K562 (cell line): ENCODE results near the gene SMAD3. TPM values are rescaled to one million over a fixed set of nuclear protein-coding genes. Genes with fewer than 3 reads are reported as not detected.

Source experiments
- AFF4 ChIP-seq: sonication (generic); formaldehyde crosslinking; IDR thresholded peaks from 2 replicates; pipeline ENCODE4 v1.8.0; 2023; ENCODE audit warnings: mild to moderate bottlenecking, missing genetic modification reagents
- ATF3 ChIP-seq, 2 experiments: fragments of 450-650 bp in 1 of 2; sonication (generic) in 1 of 2; formaldehyde crosslinking in 1 of 2; IDR thresholded peaks in 1 of 2; conservative IDR thresholded peaks in 1 of 2; 2 replicates each; pipeline versions ENCODE4 v1.6.1 to v1.8.1; 2016 to 2023; ENCODE audit warnings: mild to moderate bottlenecking in 2 of 2, moderate library complexity in 2 of 2, inconsistent platforms in 1 of 2, missing genetic modification reagents in 1 of 2
- DMBX1 ChIP-seq: fragments of 250-450 bp; sonication (Bioruptor Pico); IDR thresholded peaks from 2 replicates; pipeline ENCODE4 v1.8.0; 2022; ENCODE audit warnings: inconsistent platforms, mild to moderate bottlenecking, moderate library complexity, borderline replicate concordance
- DNMT1 ChIP-seq: fragments of 450-650 bp; IDR thresholded peaks from 2 replicates; pipeline ENCODE4 v1.6.1; 2016; ENCODE audit warnings: antibody characterized with exemption, mild to moderate bottlenecking
- HDAC2 ChIP-seq: fragments of 450-650 bp; IDR thresholded peaks from 2 replicates; pipeline ENCODE4 v1.6.1; 2016; ENCODE audit warnings: mild to moderate bottlenecking
- HDAC3 ChIP-seq: fragments of 450-650 bp; IDR thresholded peaks from 2 replicates; pipeline ENCODE4 v1.6.1; 2018; ENCODE audit warnings: borderline replicate concordance, mild to moderate bottlenecking, moderate library complexity; ENCODE audit not compliant: partially characterized antibody
- L3MBTL2 ChIP-seq: fragments of 450-650 bp; IDR thresholded peaks from 2 replicates; pipeline ENCODE4 v1.6.1; 2016; ENCODE audit warnings: mild to moderate bottlenecking, moderate library complexity
- POLR2G ChIP-seq: fragments of 200-400 bp; formaldehyde crosslinking; IDR thresholded peaks from 2 replicates; pipeline ENCODE4 v1.6.1; 2017; ENCODE audit warnings: low read depth, mild to moderate bottlenecking, antibody characterized with exemption, low read length, moderate library complexity
- SMC3 ChIP-seq: conservative IDR thresholded peaks from 2 replicates; pipeline ENCODE4 v1.6.1; 2011; ENCODE audit warnings: low read depth, low read length, improper control_type of control experiment; ENCODE audit not compliant: insufficient read depth
- TEAD2 ChIP-seq: fragments of 450-650 bp; IDR thresholded peaks from 2 replicates; pipeline ENCODE4 v1.6.1; 2016; ENCODE audit warnings: missing genetic modification characterization, control low read depth, missing compliant biosample characterization
- UBTF ChIP-seq, 2 experiments: IDR thresholded peaks; 2 replicates each; pipeline ENCODE4 v1.6.1; 2012; ENCODE audit warnings: improper control_type of control experiment in 2 of 2, low read depth in 2 of 2, low read length in 2 of 2, borderline replicate concordance in 1 of 2
- ZNF780A ChIP-seq: fragments of 250-450 bp; sonication (Bioruptor Pico); IDR thresholded peaks from 2 replicates; pipeline ENCODE4 v1.5.0; 2021; ENCODE audit warnings: mild to moderate bottlenecking
- polyA plus RNA-seq, 8 experiments: library from polyadenylated mRNA; depleted of rRNA in 4 of 8; stranded (reverse) in 5 of 8; unstranded in 3 of 8; fragments of >200 nt; fragmentation: Nextera tagmentation in 2 of 8; fragmentation: Illumina TruSeq in 1 of 8; extraction: Ambion mirVana in 2 of 8; extraction: Trizol in 1 of 8; gene quantifications; 2 replicates each; pipeline versions ENCODE4 v1.2.1 to v1.2.3, GENCODE V29; 2011 to 2014; ENCODE audit warnings: inconsistent platforms in 1 of 8, missing spikeins in 1 of 8
- total RNA-seq, 7 experiments: library from RNA; depleted of rRNA in 6 of 7; stranded (reverse); fragments of >200 nt in 6 of 7; fragmentation: Illumina TruSeq in 2 of 7; extraction: Trizol in 2 of 7; gene quantifications; 2 replicates each; pipeline versions ENCODE4 v1.2.1 to v1.2.3, GENCODE V29; 2011 to 2021; ENCODE audit warnings: low replicate concordance in 1 of 7
- TF ChIP-seq, protein P1 (sequence below): fragments of 150-350 bp; IDR thresholded peaks from 2 replicates; pipeline ENCODE4 v1.6.1; 2014; ENCODE audit warnings: low read depth, mild to moderate bottlenecking, low read length, borderline replicate concordance
- TF ChIP-seq, protein P2 (sequence below): fragments of 250-450 bp; sonication (Bioruptor Pico); IDR thresholded peaks from 2 replicates; pipeline ENCODE4 v1.9.0; 2021; ENCODE audit warnings: mild to moderate bottlenecking

SMAD3 gene
- total and polyA plus RNA-seq, 9 of the 15 experiments (the other 6 are each of a cell fraction or from before 2014, with no cell fraction given), result 4.3 to 39.2 (median 11.1) TPM

DNA sequence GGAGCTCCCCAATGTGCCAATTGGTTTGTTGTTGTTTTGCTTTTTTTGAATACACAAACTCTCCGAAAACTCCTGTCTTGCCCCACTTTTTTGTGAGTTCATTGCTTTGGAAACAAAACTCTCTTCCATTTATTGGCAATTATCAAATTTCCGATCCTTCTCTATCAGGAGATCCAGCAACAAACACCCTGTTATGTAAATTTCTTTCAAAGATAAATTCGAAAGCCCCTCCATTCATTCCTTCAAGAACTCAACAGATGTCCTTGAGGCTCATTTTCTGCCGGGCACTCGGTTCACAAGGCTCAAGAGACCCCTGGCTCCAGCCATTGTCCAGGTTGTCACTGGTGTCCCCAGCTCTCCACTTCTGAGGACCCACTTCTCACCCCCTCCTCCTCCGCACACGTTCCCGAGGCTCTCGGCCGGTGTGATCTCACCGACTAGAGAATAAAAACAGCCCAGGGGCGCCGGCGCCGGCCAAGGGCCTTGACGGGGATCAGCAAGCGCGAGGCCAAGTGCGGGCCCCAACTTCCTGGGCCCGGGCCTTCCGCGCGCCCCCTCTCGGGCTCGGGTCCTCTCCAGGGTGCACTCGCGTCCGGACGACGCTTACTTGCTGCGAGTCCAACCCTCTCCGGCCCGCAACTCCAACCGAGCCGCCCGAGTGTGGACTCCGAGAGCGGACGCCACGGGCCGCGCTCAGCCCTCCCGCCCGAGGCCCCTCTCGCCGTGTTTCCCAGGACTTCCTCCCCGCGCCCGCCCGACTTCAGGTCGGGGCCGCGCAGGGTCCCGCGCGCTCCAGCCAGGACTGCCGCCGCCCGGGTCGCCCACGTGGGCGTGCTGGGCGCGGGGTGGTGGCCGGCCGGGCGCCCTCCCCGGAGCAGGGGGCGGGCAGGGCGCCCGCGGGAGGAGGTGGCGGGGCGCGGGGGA lies 533 bp upstream of the SMAD3 start (continued):
- peak; percentile 28; the same call in 1 of the 2 replicates for TF ChIP-seq AFF4 (CRISPR knock-in tag)
- no peak for TF ChIP-seq ZNF780A
- no peak for TF ChIP-seq TEAD2 (tag)
- TF ChIP-seq, protein P1, sequence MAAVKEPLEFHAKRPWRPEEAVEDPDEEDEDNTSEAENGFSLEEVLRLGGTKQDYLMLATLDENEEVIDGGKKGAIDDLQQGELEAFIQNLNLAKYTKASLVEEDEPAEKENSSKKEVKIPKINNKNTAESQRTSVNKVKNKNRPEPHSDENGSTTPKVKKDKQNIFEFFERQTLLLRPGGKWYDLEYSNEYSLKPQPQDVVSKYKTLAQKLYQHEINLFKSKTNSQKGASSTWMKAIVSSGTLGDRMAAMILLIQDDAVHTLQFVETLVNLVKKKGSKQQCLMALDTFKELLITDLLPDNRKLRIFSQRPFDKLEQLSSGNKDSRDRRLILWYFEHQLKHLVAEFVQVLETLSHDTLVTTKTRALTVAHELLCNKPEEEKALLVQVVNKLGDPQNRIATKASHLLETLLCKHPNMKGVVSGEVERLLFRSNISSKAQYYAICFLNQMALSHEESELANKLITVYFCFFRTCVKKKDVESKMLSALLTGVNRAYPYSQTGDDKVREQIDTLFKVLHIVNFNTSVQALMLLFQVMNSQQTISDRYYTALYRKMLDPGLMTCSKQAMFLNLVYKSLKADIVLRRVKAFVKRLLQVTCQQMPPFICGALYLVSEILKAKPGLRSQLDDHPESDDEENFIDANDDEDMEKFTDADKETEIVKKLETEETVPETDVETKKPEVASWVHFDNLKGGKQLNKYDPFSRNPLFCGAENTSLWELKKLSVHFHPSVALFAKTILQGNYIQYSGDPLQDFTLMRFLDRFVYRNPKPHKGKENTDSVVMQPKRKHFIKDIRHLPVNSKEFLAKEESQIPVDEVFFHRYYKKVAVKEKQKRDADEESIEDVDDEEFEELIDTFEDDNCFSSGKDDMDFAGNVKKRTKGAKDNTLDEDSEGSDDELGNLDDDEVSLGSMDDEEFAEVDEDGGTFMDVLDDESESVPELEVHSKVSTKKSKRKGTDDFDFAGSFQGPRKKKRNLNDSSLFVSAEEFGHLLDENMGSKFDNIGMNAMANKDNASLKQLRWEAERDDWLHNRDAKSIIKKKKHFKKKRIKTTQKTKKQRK, result no peak
- TF ChIP-seq HDAC3, result peak; percentile 33
- TF ChIP-seq DNMT1, result no peak
- TF ChIP-seq DMBX1 (CRISPR knock-in tag), result peak; percentile 53; the same call in 1 of the 2 replicates
- 0 out of 2 replicates have a peak, but pooled peaks have one; percentile 14 for TF ChIP-seq HDAC2
- TF ChIP-seq ATF3 (IDR thresholded peaks at IDR 0.05), result 0 out of 2 replicates have a peak, but pooled peaks have one; percentile 10
- no peak for TF ChIP-seq ATF3 (CRISPR knock-in tag; conservative IDR thresholded peaks at IDR 0.05)
- TF ChIP-seq, protein P2, sequence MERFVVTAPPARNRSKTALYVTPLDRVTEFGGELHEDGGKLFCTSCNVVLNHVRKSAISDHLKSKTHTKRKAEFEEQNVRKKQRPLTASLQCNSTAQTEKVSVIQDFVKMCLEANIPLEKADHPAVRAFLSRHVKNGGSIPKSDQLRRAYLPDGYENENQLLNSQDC (CRISPR knock-in tag), result no peak
- TF ChIP-seq POLR2G, result peak; percentile 89
- peak in 1 of 2 experiments; percentile 85; a peak in 2 of 4 replicates for TF ChIP-seq UBTF (IDR thresholded peaks at IDR 0.05; ENCODE audit: borderline replicate concordance in 1 of 2, low read depth in 2 of 2, low read length in 2 of 2)
- no peak for TF ChIP-seq SMC3
- peak; percentile 91 for TF ChIP-seq L3MBTL2
